ENCODE results near the gene SPEM1.
A peak's percentile ranks its signal among the peaks of the same experiment; 100 is the strongest.

The SPEM1 gene

DNA sequence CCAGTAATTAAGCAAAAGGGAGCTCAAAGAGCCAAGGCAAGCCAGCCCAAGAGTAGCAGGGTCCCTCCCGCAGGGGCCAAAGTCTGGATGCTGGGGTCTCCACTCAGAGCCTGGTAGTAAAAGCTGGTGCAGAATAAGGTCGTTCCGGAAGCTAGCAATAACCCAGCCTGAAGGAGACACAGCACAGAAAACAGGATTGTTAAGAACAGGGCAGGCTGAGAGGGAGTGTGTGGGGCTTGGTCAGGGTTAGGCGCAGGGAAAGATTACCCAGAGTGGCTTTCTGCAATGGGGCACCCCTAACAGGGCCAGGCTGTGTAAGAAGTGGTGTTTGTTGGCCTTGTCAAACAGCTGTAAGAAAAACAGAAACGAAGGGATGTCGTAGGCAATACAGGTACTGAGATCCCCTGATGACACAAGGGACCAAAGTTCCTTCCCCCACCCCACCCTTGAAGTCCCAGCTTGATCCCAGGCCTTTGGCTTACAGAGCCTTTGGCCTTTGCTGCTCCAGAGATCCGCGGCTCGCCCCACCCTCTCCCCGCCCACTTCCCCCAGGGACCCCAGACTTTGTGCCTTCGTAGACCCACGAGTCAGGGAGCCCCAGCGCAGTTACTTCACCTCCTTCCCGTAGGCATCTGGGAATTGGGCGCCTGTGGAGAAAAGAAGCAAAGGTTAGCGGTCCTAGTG, 16.9 kb upstream of the SPEM1 start:
- no peak for DNase-seq (ENCODE audit: low read depth)

DNA sequence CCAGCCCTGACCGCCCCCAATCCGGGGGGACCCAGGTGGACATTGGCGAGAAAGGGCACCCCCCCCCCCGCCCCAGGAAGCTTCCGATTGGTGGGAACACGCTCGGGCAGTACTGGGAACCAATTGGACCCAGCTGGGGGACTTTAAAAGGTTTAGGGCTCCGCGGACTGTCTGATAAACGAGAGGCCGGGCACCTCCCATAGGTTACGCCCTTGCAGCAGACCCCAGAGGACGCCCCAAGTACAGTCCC, 16.5 kb upstream of the SPEM1 start:
- no peak for DNase-seq (ENCODE audit: low read depth)

DNA sequence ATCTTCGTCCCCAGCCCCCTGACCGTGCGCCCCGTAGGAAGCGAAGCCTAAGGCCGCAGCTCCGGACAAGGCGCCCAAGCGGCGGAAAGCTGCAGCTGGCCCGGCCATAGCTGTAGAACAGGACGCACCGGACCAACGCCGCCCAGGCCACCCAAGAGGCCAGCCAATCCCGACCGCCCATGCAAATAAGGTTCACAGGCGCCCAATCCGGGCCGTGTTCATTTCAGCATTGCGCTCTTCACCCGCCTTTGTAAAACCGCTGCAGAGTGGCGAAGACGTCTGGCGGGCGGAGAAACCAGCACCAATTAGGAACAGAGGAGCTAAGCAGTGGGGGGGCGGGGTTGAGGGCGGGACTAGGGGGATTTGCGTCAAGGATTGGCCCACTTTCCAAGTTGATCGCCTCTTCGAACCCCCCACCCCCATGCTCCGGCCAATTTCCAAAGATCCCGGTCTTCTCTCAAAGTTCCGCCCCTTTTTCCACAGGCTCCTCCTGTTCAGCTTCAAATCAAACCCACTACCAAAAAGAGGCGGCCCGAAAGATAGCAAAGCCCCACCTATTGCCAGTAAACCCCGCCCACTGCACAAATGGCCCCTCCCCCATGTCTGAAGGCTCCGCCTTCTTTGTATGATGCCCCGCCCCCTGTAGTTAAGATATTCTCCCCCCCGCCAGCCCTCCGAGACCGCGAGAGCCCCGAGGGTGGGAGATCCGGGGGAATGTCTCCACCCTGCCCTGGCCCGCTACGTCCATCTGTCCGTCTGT, 16.0 kb upstream of the SPEM1 start, which contains the start of gene TMEM256:
Gene TMEM256, minus strand, starts transcription at position 121 of the 760 bp plus-strand sequence. Its CDS starts 13 bp downstream, at position 108.
- DNase-seq (ENCODE audit: low read depth): peak; percentile 82

DNA sequence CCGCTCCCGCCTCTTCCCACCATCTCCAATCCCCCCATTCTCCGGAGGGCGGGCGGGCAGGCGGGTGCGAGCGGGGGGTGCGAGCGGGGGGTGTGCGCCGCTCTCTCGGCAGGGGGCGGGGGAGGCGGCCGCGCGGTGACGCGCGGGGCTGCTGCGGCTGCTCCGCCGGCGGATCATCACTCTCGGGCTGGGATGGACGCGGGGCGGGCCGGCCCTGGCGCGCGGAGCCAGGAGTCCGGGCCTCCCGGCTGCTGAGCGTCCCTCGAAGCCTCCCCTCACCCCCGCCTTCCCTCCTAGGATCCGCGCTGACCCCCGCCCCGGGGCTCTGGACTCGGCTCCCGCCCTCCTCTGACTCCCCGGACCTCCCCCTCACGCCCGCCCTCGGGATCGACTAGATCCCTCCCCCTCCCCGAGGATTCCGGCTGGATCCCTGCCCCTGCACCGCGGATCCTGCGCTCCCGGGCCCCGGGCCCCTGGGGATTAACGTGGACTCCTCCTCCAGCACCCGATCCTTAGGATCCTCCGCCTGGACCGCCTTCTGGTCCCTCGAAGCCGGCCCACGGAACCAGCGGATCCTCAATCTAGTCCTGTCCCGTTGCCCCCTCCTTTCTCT, 15.3 kb upstream of the SPEM1 start:
- no peak for DNase-seq (ENCODE audit: low read depth)

DNA sequence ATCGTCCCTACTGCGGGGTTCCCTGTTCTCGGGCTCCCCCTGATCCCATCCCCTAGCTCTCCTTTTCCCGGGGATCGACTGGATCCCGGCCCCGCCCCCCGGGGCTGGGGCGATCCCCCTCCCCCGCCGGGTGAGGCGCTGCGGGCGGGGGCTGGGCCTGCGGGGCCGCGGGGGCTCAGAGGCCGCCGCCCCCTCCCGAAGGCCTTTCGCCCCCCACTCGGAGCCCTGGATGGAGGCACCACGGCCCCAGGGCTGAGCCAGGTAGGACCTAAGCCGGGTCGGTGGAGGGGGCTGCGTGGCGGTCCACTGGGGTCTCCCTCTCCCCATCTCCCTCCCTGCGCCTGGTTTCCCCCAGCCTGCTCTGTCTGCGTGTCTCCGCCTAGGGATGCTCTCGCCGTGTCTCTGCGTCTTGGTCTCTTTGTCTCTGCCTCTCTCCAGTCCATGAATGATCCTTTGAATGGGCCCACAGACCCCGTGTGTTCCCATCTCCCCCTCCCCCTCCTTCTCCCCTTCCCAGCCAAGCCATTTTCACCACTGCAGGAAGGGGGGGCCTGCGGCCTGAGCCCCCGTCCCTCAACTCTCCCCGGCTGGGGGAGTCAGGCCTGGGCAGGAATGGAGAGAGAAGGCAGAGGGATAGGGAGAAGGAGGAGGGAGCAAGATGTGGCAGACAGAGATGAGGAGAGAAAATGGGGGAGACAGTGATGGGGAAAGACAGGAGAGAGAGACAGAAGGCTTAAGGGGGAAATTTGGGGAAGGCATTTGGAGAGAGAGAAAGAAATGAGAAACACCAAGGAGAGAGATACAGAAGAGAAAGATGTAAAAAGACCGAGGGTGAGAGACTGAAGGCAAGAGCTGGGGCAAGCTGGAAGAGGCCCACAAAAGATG, 14.5 kb upstream of the SPEM1 start:
- no peak for DNase-seq (ENCODE audit: low read depth)

DNA sequence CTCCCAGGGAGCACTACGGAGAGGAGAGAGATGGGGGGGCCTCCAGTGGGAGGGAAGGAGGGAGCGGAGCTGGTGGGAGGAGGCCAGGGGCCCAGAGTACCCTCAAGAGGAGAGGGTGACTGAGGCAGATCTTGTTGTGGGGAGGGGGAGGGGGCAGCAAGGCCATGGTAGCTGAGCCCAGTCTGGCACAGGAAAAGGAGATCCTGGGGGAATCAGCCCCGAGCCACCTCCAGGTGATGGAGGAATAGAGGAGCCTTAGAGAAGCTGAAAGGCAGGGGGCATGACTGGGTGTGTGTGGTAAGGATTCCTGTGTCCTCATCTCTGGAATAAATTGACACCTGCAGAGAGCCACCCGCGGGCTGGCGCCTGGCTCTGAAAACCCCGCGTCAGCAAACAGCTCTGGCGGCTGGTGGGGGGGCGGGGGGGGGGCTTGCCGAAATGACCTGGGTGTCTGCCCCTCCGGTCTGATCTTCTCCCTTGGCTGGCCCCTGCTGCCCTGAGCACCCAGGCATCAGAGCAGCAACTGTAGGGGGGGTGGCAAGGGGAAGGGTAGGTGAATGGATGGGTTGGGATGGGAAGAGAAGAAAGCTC, 13.8 kb upstream of the SPEM1 start:
- no peak for DNase-seq (ENCODE audit: low read depth)

DNA sequence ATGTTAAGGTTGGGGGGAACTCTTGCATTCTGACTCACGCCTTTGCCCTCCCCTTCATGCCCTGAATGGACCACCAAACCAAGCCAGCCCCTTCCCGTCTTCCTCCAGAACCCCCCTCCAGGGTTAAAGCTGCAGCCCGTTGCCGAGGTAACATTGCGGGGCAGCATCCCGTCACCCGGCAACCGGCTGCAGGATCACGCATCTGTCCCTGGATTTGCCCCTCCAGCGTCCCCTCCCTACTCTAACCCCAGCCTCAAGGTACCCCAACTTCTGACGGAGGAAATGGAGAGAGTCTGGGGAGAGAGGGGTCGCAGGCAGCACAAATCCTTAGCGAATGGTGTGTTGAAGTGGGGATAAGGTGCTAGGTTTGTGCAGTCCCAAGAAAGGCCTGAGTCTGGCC, 13.0 kb upstream of the SPEM1 start:
- DNase-seq (ENCODE audit: low read depth): no peak

DNA sequence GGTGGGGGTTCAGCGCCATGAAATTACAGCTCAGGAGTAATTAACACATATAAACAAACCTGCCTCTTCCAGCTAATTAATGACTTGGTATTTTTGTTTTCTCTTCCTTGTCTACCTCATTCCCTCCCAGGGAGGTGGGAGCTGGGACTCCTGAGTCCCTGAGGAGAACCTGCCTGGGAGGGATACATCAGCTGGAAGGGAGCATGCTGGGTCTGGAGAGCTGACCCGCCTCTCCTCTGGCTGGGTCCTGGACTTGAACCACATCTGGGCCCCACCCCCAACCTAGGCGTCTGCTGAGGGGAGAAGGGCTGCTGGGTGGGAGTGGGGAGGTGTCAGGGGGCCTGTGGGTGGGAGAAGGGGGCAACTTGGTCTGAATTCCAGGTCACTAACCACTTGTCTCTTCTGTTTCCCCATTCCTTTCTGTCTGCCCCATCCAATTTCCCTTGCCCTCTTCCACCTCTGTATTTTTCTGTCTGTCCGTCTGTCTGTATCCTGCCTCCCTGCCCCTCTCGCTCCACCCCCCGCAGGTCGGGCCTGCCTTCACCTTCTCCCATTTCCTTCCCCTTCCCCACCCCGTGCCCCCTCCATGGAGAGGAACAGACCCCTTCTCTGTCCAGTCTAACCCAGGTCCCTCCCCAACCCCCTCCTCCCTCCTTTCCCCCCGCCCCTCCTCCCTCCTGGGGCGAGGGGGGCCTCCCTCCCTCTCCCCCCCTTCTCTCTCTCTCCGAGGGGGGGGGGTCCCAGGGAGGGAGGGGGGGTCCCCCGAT, 12.5 kb upstream of the SPEM1 start, which contains the start of gene NLGN2:
Gene NLGN2, plus strand, starts transcription at position 361 of the 767 bp plus-strand sequence. CDS start 411 bp downstream, outside the sequence.
- DNase-seq (ENCODE audit: low read depth): no peak

DNA sequence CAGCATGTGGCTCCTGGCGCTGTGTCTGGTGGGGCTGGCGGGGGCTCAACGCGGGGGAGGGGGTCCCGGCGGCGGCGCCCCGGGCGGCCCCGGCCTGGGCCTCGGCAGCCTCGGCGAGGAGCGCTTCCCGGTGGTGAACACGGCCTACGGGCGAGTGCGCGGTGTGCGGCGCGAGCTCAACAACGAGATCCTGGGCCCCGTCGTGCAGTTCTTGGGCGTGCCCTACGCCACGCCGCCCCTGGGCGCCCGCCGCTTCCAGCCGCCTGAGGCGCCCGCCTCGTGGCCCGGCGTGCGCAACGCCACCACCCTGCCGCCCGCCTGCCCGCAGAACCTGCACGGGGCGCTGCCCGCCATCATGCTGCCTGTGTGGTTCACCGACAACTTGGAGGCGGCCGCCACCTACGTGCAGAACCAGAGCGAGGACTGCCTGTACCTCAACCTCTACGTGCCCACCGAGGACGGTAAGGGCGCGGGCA, 11.8 kb upstream of the SPEM1 start:
- no peak for DNase-seq (ENCODE audit: low read depth)

DNA sequence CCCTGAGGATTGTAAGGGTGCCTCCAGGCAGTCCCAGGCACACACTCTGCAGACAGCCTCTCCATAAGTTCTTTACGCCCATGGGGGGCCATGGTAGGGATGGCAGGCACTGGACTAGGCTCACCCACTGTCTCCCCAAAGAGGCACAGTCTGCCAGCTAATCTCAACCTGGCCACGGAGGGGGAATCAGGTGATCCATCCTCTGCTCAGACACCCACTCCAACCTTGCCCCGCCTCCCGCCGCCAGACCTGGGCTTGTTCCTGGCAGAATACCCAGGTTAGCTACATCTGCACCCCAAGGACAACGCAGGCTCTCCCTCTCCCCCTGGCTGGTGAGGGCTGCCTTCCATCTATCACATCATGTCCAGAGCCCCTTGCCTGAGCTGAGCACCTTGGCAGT, 11.3 kb upstream of the SPEM1 start:
- no peak for DNase-seq (ENCODE audit: low read depth)

DNA sequence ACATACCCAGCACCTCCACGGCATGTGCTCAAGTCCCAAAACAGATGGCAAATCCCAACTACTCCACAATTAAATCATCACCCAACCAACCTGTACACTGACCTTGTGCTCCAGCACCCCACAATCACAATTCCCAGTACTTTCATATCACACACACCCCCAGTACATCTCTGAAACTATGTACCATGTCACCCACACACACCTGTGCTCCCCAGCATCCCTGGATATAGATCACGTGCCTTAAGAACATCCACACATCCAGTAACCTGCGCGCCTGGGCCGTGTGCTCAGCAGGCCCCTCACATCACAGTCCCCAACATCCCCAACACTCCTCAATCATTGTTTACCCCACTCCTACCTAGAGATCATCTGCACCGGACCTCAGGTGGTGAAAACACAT, 10.4 kb upstream of the SPEM1 start:
- no peak for DNase-seq (ENCODE audit: low read depth)

DNA sequence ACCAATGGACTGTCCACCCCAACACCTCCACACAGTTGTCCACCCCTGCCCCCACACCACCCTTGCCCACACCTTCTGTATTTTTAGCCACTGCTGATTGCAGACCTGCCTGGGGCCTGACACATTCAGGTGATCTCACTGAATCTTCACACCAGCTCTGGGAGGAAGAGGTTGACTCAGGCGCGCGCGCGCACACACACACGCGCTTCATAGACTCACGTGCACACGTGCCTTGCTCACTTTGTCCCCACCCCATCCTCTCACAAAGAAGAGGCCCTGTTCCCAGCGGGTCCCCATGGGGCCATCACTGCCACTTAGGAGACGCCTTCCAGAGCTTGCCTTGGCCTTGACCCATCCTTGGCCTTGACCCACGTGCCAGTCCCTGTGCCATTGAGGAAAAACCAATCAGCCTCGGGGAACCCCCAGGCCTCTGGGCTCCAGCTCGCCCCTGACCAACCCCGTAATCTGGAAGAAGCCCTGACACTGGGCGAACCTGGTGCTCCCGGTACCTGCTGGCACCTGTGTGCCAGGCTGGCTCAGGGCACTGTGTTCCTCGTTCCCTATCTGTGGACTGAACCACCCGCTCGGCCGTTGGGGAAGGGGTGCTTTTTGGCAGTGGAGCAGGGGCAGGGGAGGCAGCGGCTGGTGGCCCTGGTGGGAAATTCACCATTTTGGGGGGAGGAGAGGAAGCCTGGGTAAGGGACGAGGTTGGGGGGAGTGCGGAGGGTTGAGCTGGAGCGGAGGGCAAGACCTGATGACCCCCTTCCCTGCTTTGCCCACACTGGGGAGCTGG, 9.3 kb upstream of the SPEM1 start:
- no peak for DNase-seq (ENCODE audit: low read depth)

DNA sequence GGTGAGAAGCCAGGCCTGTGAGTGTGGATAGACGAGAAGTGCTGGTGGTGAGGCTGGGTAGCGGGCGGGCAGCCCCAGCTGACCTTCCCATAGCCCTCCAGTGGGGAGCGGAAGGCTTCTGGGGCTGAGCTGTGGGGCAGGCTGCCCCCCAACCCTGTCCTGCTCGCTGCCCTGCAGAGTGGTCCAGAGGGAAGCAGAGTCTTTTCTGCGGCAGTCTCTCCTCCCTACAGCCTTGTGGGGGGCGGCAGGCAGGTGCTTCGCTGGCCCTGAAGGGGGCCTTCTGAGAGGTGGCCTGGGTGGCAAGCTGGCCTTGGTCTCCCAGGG, 8.7 kb upstream of the SPEM1 start:
- DNase-seq (ENCODE audit: low read depth): no peak

DNA sequence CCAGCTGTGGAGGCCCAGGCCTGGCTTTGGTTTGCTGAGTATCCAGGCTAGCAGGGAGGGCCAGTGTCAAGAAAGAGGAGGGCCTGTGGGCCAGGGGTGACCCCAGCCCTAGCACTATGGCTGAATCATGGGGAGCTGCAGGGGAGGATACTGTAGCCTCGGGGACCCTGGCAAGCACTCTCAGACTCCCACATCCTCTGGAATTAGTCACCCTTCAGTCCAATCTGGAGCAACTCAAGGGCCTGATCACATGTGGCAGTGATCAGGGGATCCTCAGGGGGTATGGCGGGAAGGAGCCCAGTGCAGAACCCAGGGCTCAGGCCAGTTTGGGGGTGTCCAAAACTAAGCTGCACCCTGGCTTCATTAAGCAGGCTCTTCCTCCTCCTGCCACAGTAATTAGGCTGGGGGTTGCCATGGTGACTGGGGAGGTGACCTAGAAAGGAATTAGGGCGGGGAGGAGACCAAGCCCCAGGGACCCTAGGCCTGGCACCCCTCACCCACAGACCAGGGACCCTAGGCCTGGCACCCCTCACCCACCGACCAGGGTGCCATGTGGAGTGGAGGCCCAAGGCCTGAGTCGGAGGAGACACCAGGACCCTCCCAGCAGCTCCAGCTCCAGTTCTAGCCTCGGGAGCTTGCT, 6.7 kb upstream of the SPEM1 start:
- no peak for DNase-seq (ENCODE audit: low read depth)

DNA sequence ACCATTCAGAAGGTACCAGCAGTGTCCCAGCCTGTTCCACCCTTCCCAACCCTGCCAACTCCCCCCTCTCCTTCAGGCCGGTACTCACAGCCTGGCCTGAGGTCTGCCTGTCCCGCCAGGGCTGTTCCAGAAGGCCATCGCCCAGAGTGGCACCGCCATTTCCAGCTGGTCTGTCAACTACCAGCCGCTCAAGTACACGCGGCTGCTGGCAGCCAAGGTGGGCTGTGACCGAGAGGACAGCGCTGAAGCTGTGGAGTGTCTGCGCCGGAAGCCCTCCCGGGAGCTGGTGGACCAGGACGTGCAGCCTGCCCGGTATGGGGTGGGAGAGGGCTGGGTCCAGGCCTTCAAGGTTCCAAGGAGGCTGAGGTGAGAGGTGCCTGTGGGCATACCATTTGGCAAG, 5.3 kb upstream of the SPEM1 start:
- no peak for DNase-seq (ENCODE audit: low read depth)

DNA sequence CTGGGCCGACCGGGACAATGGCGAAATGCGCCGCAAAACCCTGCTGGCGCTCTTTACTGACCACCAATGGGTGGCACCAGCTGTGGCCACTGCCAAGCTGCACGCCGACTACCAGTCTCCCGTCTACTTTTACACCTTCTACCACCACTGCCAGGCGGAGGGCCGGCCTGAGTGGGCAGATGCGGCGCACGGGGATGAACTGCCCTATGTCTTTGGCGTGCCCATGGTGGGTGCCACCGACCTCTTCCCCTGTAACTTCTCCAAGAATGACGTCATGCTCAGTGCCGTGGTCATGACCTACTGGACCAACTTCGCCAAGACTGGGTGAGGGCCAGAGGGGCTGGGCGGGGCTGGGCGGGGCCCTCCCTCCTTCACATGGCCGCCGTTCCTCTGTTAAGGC, 4.3 kb upstream of the SPEM1 start:
- DNase-seq (ENCODE audit: low read depth): no peak

DNA sequence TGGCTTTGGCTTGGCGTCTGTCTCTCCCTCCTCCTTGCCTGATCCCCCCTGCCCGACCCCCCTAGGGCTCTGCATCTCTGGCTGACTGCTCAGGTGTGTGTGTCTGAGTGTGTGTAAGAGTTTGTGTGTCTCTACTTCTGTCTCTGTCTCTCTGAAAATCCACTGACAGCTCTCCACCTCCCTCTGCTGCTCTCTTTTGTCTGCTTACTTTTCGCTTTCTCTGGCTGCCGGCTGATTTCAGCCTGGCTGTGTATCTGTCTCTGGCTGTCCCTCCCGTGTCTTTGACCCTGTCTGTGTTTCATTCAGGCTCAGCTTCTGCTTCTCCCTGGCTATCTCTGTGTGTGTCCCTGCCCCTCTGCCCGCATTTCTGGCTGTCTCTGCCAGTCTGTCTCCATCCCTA, 3.8 kb upstream of the SPEM1 start:
- DNase-seq (ENCODE audit: low read depth): no peak

DNA sequence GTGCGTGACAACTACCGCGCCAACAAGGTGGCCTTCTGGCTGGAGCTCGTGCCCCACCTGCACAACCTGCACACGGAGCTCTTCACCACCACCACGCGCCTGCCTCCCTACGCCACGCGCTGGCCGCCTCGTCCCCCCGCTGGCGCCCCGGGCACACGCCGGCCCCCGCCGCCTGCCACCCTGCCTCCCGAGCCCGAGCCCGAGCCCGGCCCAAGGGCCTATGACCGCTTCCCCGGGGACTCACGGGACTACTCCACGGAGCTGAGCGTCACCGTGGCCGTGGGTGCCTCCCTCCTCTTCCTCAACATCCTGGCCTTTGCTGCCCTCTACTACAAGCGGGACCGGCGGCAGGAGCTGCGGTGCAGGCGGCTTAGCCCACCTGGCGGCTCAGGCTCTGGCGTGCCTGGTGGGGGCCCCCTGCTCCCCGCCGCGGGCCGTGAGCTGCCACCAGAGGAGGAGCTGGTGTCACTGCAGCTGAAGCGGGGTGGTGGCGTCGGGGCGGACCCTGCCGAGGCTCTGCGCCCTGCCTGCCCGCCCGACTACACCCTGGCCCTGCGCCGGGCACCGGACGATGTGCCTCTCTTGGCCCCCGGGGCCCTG, 3.0 kb upstream of the SPEM1 start:
- no peak for DNase-seq (ENCODE audit: low read depth)

DNA sequence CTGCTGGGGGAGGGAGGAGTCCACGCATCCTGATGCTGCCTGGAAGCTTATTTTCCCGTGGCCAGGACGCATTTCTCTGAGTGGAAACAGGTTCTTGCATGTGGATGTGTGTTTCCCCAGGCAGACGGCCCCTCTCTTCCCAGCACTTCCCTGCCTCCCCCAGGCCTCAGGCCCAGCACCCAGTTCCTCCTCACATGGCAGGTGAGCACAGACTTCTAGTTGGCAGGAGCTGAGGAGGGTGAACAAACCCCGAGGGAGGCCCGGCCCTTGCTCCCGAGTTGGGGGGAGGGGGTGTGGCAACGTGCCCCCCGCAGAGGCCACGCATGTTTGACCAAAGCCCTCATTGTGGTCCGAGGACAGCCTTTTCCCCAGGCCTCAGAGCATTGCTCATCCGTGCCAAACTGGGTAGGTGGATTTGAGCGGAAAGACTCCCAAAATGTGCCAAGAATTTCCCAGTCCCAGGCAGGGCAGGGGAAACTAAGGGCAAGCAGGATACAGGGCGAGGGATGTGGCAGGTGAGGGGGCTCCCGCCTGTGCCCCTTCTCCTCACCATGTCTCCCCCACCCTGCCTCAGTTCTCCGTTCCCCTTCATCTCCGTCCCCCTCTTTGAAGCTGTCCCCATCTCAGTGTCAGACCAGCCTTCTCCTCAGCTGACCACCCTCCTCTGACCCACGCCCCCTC, 1.5 kb upstream of the SPEM1 start:
- DNase-seq (ENCODE audit: low read depth): no peak
